ENCODE results near the gene ZSCAN10. TPM values are rescaled to one million over a fixed set of nuclear protein-coding genes. Genes with fewer than 3 reads are reported as not detected.
A peak's percentile ranks its signal among the peaks of the same experiment; 100 is the strongest.

The ZSCAN10 gene
- total and polyA plus RNA-seq, 2 of the 13 experiments (the other 11 are each of a cell fraction or from before 2014, with no cell fraction given), result not detected

DNA sequence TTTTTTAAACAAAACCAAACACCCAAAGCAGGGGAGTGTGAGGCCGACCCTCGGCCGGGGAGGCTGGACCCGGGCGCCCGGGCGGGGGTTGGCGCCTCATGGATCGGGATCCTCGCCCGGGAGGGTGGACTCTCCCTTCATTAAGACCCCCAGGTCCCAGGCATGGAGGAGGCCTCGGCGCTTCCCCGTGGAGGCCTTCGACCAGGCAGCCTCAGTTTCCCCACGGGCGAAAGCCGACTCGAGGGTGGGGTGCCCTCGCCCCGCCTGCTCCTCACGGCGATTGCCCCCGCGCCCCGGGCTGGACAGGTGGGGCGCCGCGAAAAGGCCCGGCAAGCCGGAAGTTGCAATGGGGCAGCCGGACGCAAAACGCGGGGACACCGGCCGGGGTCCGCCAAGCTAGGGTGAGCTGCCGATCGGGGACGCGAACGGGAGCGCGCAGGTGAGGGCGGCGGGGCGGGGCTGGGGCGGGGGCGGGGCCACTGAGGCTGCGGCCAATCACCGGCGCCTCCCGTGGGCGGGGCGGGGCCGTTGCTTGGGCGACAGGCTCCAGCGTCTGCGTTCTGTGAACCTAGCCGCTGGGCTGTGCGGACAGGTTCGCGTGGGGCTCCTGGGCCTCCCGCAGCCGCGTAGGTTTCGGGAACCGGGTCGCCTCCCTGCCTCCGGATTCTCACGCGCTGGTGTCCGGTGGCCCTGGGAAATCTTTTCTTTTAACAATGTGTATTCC, 7.3 kb upstream of the ZSCAN10 start (continued):
- TF ChIP-seq, protein P1, sequence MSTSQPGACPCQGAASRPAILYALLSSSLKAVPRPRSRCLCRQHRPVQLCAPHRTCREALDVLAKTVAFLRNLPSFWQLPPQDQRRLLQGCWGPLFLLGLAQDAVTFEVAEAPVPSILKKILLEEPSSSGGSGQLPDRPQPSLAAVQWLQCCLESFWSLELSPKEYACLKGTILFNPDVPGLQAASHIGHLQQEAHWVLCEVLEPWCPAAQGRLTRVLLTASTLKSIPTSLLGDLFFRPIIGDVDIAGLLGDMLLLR (CRISPR knock-in tag; IDR thresholded peaks at IDR 0.05), result peak; percentile 71
- no peak for TF ChIP-seq ARID2 (CRISPR knock-in tag; IDR thresholded peaks at IDR 0.05; ENCODE audit: borderline replicate concordance)
- TF ChIP-seq ZNF317 (CRISPR knock-in tag; IDR thresholded peaks at IDR 0.05), result no peak
- peak; percentile 7; the same call in 1 of the 2 replicates for TF ChIP-seq SALL2 (CRISPR knock-in tag; IDR thresholded peaks at IDR 0.05)
- TF ChIP-seq RXRB (CRISPR knock-in tag; IDR thresholded peaks at IDR 0.05; ENCODE audit: borderline replicate concordance), result no peak; the same call in 1 of the 2 replicates
- TF ChIP-seq ZNF563 (CRISPR knock-in tag; IDR thresholded peaks at IDR 0.05), result no peak
- TF ChIP-seq, protein P2, sequence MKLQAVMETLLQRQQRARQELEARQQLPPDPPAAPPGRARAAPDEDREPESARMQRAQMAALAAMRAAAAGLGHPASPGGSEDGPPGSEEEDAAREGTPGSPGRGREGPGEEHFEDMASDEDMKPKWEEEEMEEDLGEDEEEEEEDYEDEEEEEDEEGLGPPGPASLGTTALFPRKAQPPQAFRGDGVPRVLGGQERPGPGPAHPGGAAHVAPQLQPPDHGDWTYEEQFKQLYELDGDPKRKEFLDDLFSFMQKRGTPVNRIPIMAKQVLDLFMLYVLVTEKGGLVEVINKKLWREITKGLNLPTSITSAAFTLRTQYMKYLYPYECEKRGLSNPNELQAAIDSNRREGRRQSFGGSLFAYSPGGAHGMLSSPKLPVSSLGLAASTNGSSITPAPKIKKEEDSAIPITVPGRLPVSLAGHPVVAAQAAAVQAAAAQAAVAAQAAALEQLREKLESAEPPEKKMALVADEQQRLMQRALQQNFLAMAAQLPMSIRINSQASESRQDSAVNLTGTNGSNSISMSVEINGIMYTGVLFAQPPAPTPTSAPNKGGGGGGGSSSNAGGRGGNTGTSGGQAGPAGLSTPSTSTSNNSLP (IDR thresholded peaks at IDR 0.05; ENCODE audit: low read depth, low read length), result no peak
- TF ChIP-seq MTF1 (CRISPR knock-in tag; IDR thresholded peaks at IDR 0.05), result no peak
- no peak for TF ChIP-seq MBD4 (IDR thresholded peaks at IDR 0.05; ENCODE audit: borderline replicate concordance, low read length)
- peak; percentile 79; the same call in 1 of the 2 replicates for TF ChIP-seq TSC22D2 (CRISPR knock-in tag; IDR thresholded peaks at IDR 0.05; ENCODE audit: borderline replicate concordance)
- TF ChIP-seq TBL1XR1 (IDR thresholded peaks at IDR 0.05; ENCODE audit: borderline replicate concordance, low read length, partially characterized antibody), result no peak
- no peak for TF ChIP-seq KLF6 (CRISPR knock-in tag; IDR thresholded peaks at IDR 0.05)
- TF ChIP-seq REXO4 (CRISPR knock-in tag; IDR thresholded peaks at IDR 0.05; ENCODE audit: borderline replicate concordance), result no peak
- TF ChIP-seq KLF13 (CRISPR knock-in tag; IDR thresholded peaks at IDR 0.05), result no peak
- TF ChIP-seq, protein P3, sequence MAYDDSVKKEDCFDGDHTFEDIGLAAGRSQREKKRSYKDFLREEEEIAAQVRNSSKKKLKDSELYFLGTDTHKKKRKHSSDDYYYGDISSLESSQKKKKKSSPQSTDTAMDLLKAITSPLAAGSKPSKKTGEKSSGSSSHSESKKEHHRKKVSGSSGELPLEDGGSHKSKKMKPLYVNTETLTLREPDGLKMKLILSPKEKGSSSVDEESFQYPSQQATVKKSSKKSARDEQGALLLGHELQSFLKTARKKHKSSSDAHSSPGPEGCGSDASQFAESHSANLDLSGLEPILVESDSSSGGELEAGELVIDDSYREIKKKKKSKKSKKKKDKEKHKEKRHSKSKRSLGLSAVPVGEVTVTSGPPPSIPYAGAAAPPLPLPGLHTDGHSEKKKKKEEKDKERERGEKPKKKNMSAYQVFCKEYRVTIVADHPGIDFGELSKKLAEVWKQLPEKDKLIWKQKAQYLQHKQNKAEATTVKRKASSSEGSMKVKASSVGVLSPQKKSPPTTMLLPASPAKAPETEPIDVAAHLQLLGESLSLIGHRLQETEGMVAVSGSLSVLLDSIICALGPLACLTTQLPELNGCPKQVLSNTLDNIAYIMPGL (CRISPR knock-in tag; IDR thresholded peaks at IDR 0.05; ENCODE audit: borderline replicate concordance in 1 of 2, low read depth in 1 of 2), result peak; percentile 75 to 92; a peak in 3 of 4 replicates
- TF ChIP-seq, protein P4, sequence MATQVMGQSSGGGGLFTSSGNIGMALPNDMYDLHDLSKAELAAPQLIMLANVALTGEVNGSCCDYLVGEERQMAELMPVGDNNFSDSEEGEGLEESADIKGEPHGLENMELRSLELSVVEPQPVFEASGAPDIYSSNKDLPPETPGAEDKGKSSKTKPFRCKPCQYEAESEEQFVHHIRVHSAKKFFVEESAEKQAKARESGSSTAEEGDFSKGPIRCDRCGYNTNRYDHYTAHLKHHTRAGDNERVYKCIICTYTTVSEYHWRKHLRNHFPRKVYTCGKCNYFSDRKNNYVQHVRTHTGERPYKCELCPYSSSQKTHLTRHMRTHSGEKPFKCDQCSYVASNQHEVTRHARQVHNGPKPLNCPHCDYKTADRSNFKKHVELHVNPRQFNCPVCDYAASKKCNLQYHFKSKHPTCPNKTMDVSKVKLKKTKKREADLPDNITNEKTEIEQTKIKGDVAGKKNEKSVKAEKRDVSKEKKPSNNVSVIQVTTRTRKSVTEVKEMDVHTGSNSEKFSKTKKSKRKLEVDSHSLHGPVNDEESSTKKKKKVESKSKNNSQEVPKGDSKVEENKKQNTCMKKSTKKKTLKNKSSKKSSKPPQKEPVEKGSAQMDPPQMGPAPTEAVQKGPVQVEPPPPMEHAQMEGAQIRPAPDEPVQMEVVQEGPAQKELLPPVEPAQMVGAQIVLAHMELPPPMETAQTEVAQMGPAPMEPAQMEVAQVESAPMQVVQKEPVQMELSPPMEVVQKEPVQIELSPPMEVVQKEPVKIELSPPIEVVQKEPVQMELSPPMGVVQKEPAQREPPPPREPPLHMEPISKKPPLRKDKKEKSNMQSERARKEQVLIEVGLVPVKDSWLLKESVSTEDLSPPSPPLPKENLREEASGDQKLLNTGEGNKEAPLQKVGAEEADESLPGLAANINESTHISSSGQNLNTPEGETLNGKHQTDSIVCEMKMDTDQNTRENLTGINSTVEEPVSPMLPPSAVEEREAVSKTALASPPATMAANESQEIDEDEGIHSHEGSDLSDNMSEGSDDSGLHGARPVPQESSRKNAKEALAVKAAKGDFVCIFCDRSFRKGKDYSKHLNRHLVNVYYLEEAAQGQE (IDR thresholded peaks at IDR 0.05; ENCODE audit: borderline replicate concordance in 1 of 2, low read depth in 1 of 2, low read length in 2 of 2), result no peak
- TF ChIP-seq, protein P5, sequence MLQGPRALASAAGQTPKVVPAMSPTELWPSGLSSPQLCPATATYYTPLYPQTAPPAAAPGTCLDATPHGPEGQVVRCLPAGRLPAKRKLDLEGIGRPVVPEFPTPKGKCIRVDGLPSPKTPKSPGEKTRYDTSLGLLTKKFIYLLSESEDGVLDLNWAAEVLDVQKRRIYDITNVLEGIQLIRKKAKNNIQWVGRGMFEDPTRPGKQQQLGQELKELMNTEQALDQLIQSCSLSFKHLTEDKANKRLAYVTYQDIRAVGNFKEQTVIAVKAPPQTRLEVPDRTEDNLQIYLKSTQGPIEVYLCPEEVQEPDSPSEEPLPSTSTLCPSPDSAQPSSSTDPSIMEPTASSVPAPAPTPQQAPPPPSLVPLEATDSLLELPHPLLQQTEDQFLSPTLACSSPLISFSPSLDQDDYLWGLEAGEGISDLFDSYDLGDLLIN (CRISPR knock-in tag; IDR thresholded peaks at IDR 0.05; ENCODE audit: borderline replicate concordance), result no peak
- 0 out of 2 replicates have a peak, but pooled peaks have one; percentile 8 for TF ChIP-seq HOXA5 (CRISPR knock-in tag; IDR thresholded peaks at IDR 0.05)
- TF ChIP-seq, protein P6, sequence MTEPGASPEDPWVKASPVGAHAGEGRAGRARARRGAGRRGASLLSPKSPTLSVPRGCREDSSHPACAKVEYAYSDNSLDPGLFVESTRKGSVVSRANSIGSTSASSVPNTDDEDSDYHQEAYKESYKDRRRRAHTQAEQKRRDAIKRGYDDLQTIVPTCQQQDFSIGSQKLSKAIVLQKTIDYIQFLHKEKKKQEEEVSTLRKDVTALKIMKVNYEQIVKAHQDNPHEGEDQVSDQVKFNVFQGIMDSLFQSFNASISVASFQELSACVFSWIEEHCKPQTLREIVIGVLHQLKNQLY (CRISPR knock-in tag; IDR thresholded peaks at IDR 0.05), result no peak
